Heart right ventricle (tissue), 16 donors: Measurements from ENCODE around the gene HERPUD1. TPM values are rescaled to one million over a fixed set of nuclear protein-coding genes. Genes with fewer than 3 reads are reported as not detected.
A peak's percentile ranks its signal among the peaks of the same experiment; 100 is the strongest.

Experiments used
- ATAC-seq, 8 donors: fragments of 200-7000 bp; cut with Tn5 transposase; one replicate each; pipeline ENCODE4 v1.9.1; 2020; ENCODE audit warnings: mild to moderate bottlenecking in 8 of 8, moderate library complexity in 8 of 8, moderate number of reproducible peaks in 1 of 8
- DNase-seq, 2 donors: peaks; one replicate each; pipeline ENCODE4 v3.0.0-alpha.2; 2020
- H3K27ac ChIP-seq, 10 donors: fragments of 200-600 bp; sonication (generic) in 2 of 10; one replicate each; pipeline versions ENCODE4 v1.5.0 to v1.8.0; 2020 to 2022; ENCODE audit warnings: mild to moderate bottlenecking in 3 of 10
- H3K27me3 ChIP-seq, 7 donors: fragments of 200-600 bp; one replicate each; pipeline ENCODE4 v1.8.0; 2021 to 2022; ENCODE audit warnings: mild to moderate bottlenecking in 2 of 7
- H3K36me3 ChIP-seq, 9 donors: fragments of 200-600 bp; sonication (generic) in 1 of 9; one replicate each; pipeline versions ENCODE4 v1.5.0 to v1.8.0; 2020 to 2022; ENCODE audit warnings: mild to moderate bottlenecking in 2 of 9
- H3K4me1 ChIP-seq, 9 donors: fragments of 200-600 bp; sonication (generic) in 1 of 9; one replicate each; pipeline versions ENCODE4 v1.5.0 to v1.8.0; 2020 to 2022; ENCODE audit warnings: mild to moderate bottlenecking in 4 of 9
- H3K4me3 ChIP-seq, 10 donors: fragments of 200-600 bp; sonication (generic) in 2 of 10; one replicate each; pipeline versions ENCODE4 v1.5.0 to v1.8.0; 2020 to 2022; ENCODE audit warnings: mild to moderate bottlenecking in 7 of 10, moderate library complexity in 2 of 10
- H3K9me3 ChIP-seq, 11 donors: fragments of 200-600 bp in 10 of 11; sonication (generic) in 2 of 11; one replicate each; pipeline versions ENCODE4 v1.5.0 to v1.8.0; 2013 to 2022; ENCODE audit warnings: mild to moderate bottlenecking in 2 of 11, control low read depth in 1 of 11, moderate library complexity in 1 of 11
- CTCF ChIP-seq, 9 donors: fragments of 200-600 bp; sonication (generic) in 2 of 9; IDR thresholded peaks; one replicate each; pipeline versions ENCODE4 v1.5.0 to v1.8.0; 2021 to 2022; ENCODE audit warnings: antibody characterized with exemption in 9 of 9, mild to moderate bottlenecking in 5 of 9, moderate library complexity in 1 of 9
- WGBS, 2 donors: extraction: QIAGEN DNeasy Blood & Tissue Kit; methylation state at CpG; one replicate each; pipeline ENCODE4 v1.1.7; 2013; ENCODE audit warnings: inconsistent platforms in 1 of 2; 5-methylcytosine and 5-hydroxymethylcytosine counted together
- intact Hi-C, 10 donors: fragments of 100-400 bp; cut with DNase I; formaldehyde crosslinking; loops; one replicate each; pipeline versions ENCODE4 v1.11.1 to v1.14.2; 2022
- polyA plus RNA-seq, 2 donors: library from polyadenylated mRNA; stranded (reverse); fragments of 200-250 nt; gene quantifications; one replicate each; pipeline ENCODE4 v1.2.3, GENCODE V29; 2013
- total RNA-seq, 10 donors: library from RNA; stranded (reverse); fragmentation: NEBNext Ultra II Directional in 3 of 10; extraction: Animal tissue kit (Norgen Biotek cat#: 25700) in 3 of 10; gene quantifications; one replicate each; pipeline versions ENCODE4 v1.2.1 to v1.2.4, GENCODE V29; 2021 to 2023
- donor health status: Arrhythmogenic right ventricular cardiomyopathy.
- donor health status: ischemic (EF 13 %, LVEDD 7.1; RV severe dilation, severe dysfunction).
- donor health status: healthy with polysubstance abuse.
- donor health status: DM: no; HTN: yes; CAD: no.
- donor health status: DM: no; HTN: no; CAD: no.
- donor health status: ischemic (EF 25% LVEDD 6.9; RV normal size, moderate dysfunction).
- donor health status: ischemic (EF 25% LVEDD 5.7; RV mildly dilated, moderate dysfunction).
- donor health status: healthy.
- donor health status: DM: yes; HTN: yes; CAD: no.
- donor health status: Ischemic cardiomyopathy.
- donor health status: ischemic (EF 35%, LVEDD 5.7; RV mildly dilated, moderate dysfunction).
- donor health status: nonischemic (EF 11% LVEDD 7.7; RV severe dilation, severe dysfunction).
- donor health status: DM: yes; HTN: yes; CAD: no.
- donor health status: PGD.
- donor health status: ischemic (EF 29% LVEDD 5.4; RV normal size, mild dysfunction).
- donor health status: nonischemic (EF 23%, LVEDD 6.1; RV moderate dilation, normal function).

Gene HERPUD1
- total and polyA plus RNA-seq, 12 donors: 29.6 to 175 (median 128) TPM

- 89 to 96% methylated on average over 4 of the region's 4 CpGs for WGBS, 2 donors
- no peak overlapping the region for H3K4me3 ChIP-seq
- H3K9me3 ChIP-seq: no peaks in the 10 kb centered on the region
- H3K36me3 ChIP-seq: peaks cover 0 to 37% (median 14%) of the 10 kb centered on the region in 9 donors
- TF ChIP-seq CTCF (IDR thresholded peaks at IDR 0.05): no peak
- ATAC-seq: no peak
- peaks cover 0 to 15% (median 4%) of the 10 kb centered on the region in 9 donors for H3K4me1 ChIP-seq
- intact Hi-C loops: loop anchor here in 8 of 10 donors (2.0 to 5.0 kb wide), 2 partner anchors 83 kb away; partner anchors contain the start of gene SLC12A3 (in 6 of the 8)
- no peaks in the 10 kb centered on the region for H3K27me3 ChIP-seq
- no peak for DNase-seq
- H3K27ac ChIP-seq: no peak overlapping the region
Measured at GRCh38 chr16:56950051-56950450, 18.1 kb downstream of the HERPUD1 start.

DNA sequence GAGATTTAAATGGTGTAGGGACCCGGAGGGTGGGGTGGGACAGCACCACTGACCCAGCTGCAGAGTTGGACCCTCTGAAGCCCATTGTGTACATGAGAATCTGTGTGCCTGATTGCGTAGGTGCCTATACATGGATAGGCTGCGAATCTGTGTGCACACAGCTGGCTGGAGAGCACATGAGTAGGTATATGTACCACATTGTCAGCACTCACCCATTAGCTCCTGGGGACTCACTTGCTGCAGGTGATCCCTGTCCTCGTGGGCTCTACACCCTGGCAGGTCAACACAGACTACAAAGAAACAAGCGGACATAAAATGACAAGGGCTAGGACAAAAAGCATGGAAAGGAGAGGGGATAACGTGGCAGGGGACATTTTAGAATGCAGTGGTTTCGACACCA lies 18.5 kb downstream of the HERPUD1 start:
- no peak for ATAC-seq
- DNase-seq: no peak
- 87 to 92% methylated on average over 7 of the region's 7 CpGs for WGBS, 2 donors
- H3K9me3 ChIP-seq: no peaks in the 10 kb centered on the region
- TF ChIP-seq CTCF (IDR thresholded peaks at IDR 0.05): no peak
- no peak overlapping the region for H3K27ac ChIP-seq
- H3K36me3 ChIP-seq: peaks cover 0 to 33% (median 10%) of the 10 kb centered on the region in 9 donors
- H3K4me3 ChIP-seq: no peak overlapping the region
- H3K4me1 ChIP-seq: peaks cover 0 to 11% (median 1%) of the 10 kb centered on the region in 9 donors
- H3K27me3 ChIP-seq: no peaks in the 10 kb centered on the region
- intact Hi-C loops: loop anchor here in 8 of 10 donors (2.0 to 5.0 kb wide), 2 partner anchors 83 to 84 kb away; partner anchors contain the start of gene SLC12A3 (in 6 of the 8)

GRCh38 chr16:56950881-56951771 lies 19.2 kb downstream of the HERPUD1 start:
- Histone ChIP-seq H3K9me3 (no peaks in the 10 kb centered on the region), H3K4me1 (peaks cover 0 to 7% (median 0%) of the 10 kb centered on the region in 9 donors), H3K27me3 (no peaks in the 10 kb centered on the region), H3K27ac (peak overlapping the region in 1 of 10 donors; percentile 7), H3K4me3 (no peak overlapping the region), H3K36me3 (peaks cover 0 to 28% (median 6%) of the 10 kb centered on the region in 9 donors)
- DNase-seq: peak; percentile 26 to 44
- ATAC-seq: peak; percentile 59 to 76 (median 69)
- TF ChIP-seq CTCF (IDR thresholded peaks at IDR 0.05): peak; percentile 22 to 70 (median 63)
- intact Hi-C loops: loop anchor here in 9 of 10 donors (1.0 to 5.0 kb wide), 3 partner anchors 84 kb away; partner anchors contain the start of gene SLC12A3 (in 6 of the 9)
- 65 to 67% methylated on average over 15 of the region's 15 CpGs for WGBS, 2 donors

DNA sequence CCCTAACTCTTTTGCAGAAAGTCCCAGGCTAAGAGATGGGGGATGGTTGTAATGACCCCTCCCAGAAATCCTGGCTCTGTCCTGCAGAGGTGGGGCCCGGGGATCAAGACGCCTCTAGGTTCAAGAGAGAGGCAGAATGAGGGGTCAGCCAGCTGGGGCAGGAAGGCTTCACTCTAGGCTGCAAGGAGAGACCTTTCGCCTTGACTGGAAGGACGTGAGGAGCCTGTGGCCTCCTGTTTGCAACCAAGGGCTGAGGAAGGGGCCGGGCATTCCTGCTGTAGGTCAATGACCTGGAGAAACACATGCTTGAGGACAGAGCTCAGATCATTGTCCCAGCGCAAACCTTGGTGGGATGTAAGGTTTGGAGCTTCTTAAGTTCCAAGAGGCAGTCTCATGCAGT lies 21.1 kb downstream of the HERPUD1 start:
- no peak for ATAC-seq

More for the DNA sequence above, 21.1 kb downstream of the HERPUD1 start:
- 73 to 81% methylated on average over 6 of the region's 6 CpGs for whole genome bisulfite sequencing, 2 donors
- Histone ChIP-seq H3K4me3 (no peak overlapping the region), H3K36me3 (peaks cover 0 to 13% (median 0%) of the 10 kb centered on the region in 9 donors), H3K27me3 (no peaks in the 10 kb centered on the region), H3K4me1 (peaks cover 0 to 6% (median 0%) of the 10 kb centered on the region in 9 donors), H3K9me3 (no peaks in the 10 kb centered on the region), H3K27ac (no peak overlapping the region)
- intact Hi-C loops: loop anchor here in 6 of 10 donors (5.0 kb wide), 1 partner anchor 86 kb away; the partner anchor contains the start of gene SLC12A3 (in 6 of the 6)
- no peak for TF ChIP-seq CTCF (IDR thresholded peaks at IDR 0.05)
- no peak for DNase-seq
